HG03196 (cell line): ENCODE measurements around the gene RNF19B.

Source experiments
- ATAC-seq: cut with Tn5 transposase; IDR thresholded peaks from one replicate; pipeline ENCODE4 v1.9.1; 2021; ENCODE audit not compliant: unreplicated experiment

Gene RNF19B

GRCh38 chr1:32969566-32969965, 5.0 kb upstream of the RNF19B start:
- no peak for ATAC-seq

GRCh38 chr1:32967888-32968568, 3.4 kb upstream of the RNF19B start:
- no peak for ATAC-seq

GRCh38 chr1:32966900-32967299, 2.3 kb upstream of the RNF19B start:
- no peak for ATAC-seq

- ATAC-seq = no peak
Observed at GRCh38 chr1:32965251-32965747, 690 bp upstream of the RNF19B start.

- ATAC-seq = peak; percentile 23
Observed at GRCh38 chr1:32963746-32964460, 706 bp downstream of the RNF19B start.

- ATAC-seq = peak; percentile 29
Observed at GRCh38 chr1:32962248-32962896, 2.2 kb downstream of the RNF19B start.

- no peak for ATAC-seq
Observed at GRCh38 chr1:32960819-32961355, 3.7 kb downstream of the RNF19B start.

GRCh38 chr1:32960342-32960741, 4.3 kb downstream of the RNF19B start:
- ATAC-seq = no peak

- no peak for ATAC-seq
Observed at GRCh38 chr1:32958827-32959226, 5.8 kb downstream of the RNF19B start.

GRCh38 chr1:32957017-32957416, 7.6 kb downstream of the RNF19B start:
- ATAC-seq = no peak

GRCh38 chr1:32954168-32954567, 10.4 kb downstream of the RNF19B start:
- no peak for ATAC-seq

- ATAC-seq = no peak
Observed at GRCh38 chr1:32953495-32953894, 11.1 kb downstream of the RNF19B start.

- no peak for ATAC-seq
Observed at GRCh38 chr1:32949519-32949918, 15.1 kb downstream of the RNF19B start.

GRCh38 chr1:32948905-32949304, 15.7 kb downstream of the RNF19B start:
- no peak for ATAC-seq

GRCh38 chr1:32948390-32948722, 16.3 kb downstream of the RNF19B start:
- ATAC-seq = no peak

- ATAC-seq = no peak
Observed at GRCh38 chr1:32947669-32948389, 16.8 kb downstream of the RNF19B start.

- no peak for ATAC-seq
Observed at GRCh38 chr1:32946413-32946812, 18.2 kb downstream of the RNF19B start.

- ATAC-seq = no peak
Observed at GRCh38 chr1:32944180-32944579, 20.4 kb downstream of the RNF19B start.

- ATAC-seq = no peak
Observed at GRCh38 chr1:32939655-32940371, 24.8 kb downstream of the RNF19B start.

GRCh38 chr1:32937061-32937460, 27.5 kb downstream of the RNF19B start:
- ATAC-seq = no peak

GRCh38 chr1:32934535-32934934, 30.1 kb downstream of the RNF19B start:
- ATAC-seq = no peak
